ENCODE results near the gene LTB4R.
"Not testable (repeated sequence)": the region's sequence is repeated elsewhere in the genome, so short reads cannot be mapped to it uniquely, and the experiment has no call there.

Gene LTB4R

GRCh38 chr14:24339284-24340151 is 28.2 kb downstream of the LTB4R start, which contains the start of gene RIPK3:
TSS of gene RIPK3 (minus strand) at chr14:24339991. CDS start at chr14:24339826, 165 bp downstream.
- FAIRE-seq (no peak), DNase-seq (ENCODE audit: low spot score) (no peak)

- no peak for DNase-seq (ENCODE audit: low spot score)
- no peak for FAIRE-seq
Measured at GRCh38 chr14:24340606-24341005, 29.3 kb downstream of the LTB4R start.

- no peak for FAIRE-seq
- DNase-seq (ENCODE audit: low spot score), result no peak
Measured at GRCh38 chr14:24342889-24343288, 31.6 kb downstream of the LTB4R start.

- DNase-seq (ENCODE audit: low spot score), result no peak
- no peak for FAIRE-seq
Measured at GRCh38 chr14:24343795-24344660, 32.7 kb downstream of the LTB4R start.

- no peak for FAIRE-seq
Measured at GRCh38 chr14:24347134-24347533, 35.8 kb downstream of the LTB4R start.

GRCh38 chr14:24348186-24348585 is 36.9 kb downstream of the LTB4R start:
- no peak for FAIRE-seq
- no peak for DNase-seq (ENCODE audit: low spot score)

More at GRCh38 chr14:24347134-24347533, 35.8 kb downstream of the LTB4R start:
- DNase-seq (ENCODE audit: low spot score), result no peak

- no peak for DNase-seq (ENCODE audit: low spot score)
- FAIRE-seq, result no peak
Measured at GRCh38 chr14:24349742-24350141, 38.4 kb downstream of the LTB4R start.

- no peak for FAIRE-seq
- DNase-seq (ENCODE audit: low spot score), result no peak
Measured at GRCh38 chr14:24351517-24351916, 40.2 kb downstream of the LTB4R start.

- no peak for FAIRE-seq
- DNase-seq (ENCODE audit: low spot score), result no peak
Measured at GRCh38 chr14:24353559-24354481, 42.5 kb downstream of the LTB4R start.

GRCh38 chr14:24354482-24354825 is 43.2 kb downstream of the LTB4R start:
- not testable (repeated sequence) for DNase-seq (ENCODE audit: low spot score); FAIRE-seq

- DNase-seq (ENCODE audit: low spot score), result no peak
- no peak for FAIRE-seq
Measured at GRCh38 chr14:24355009-24355408, 43.7 kb downstream of the LTB4R start.

GRCh38 chr14:24356208-24356607 is 44.9 kb downstream of the LTB4R start:
- DNase-seq (ENCODE audit: low spot score) (no peak), FAIRE-seq (no peak)

- no peak for FAIRE-seq
- no peak for DNase-seq (ENCODE audit: low spot score)
Measured at GRCh38 chr14:24360281-24360680, 49.0 kb downstream of the LTB4R start.

GRCh38 chr14:24361326-24361725 is 50.0 kb downstream of the LTB4R start:
- no peak for FAIRE-seq
- no peak for DNase-seq (ENCODE audit: low spot score)

- no peak for FAIRE-seq
- DNase-seq (ENCODE audit: low spot score), result no peak
Measured at GRCh38 chr14:24362241-24362960, 51.1 kb downstream of the LTB4R start.

- FAIRE-seq, result no peak
- DNase-seq (ENCODE audit: low spot score), result no peak
Measured at GRCh38 chr14:24363401-24363800, 52.1 kb downstream of the LTB4R start.

GRCh38 chr14:24364841-24365240 is 53.5 kb downstream of the LTB4R start:
- DNase-seq (ENCODE audit: low spot score), result no peak
- no peak for FAIRE-seq

GRCh38 chr14:24365600-24366412 is 54.5 kb downstream of the LTB4R start:
- no peak for FAIRE-seq

GRCh38 chr14:24366413-24366720 is 55.1 kb downstream of the LTB4R start:
- no peak for DNase-seq (ENCODE audit: low spot score)
- no peak for FAIRE-seq

More at GRCh38 chr14:24365600-24366412, 54.5 kb downstream of the LTB4R start:
- DNase-seq (ENCODE audit: low spot score), result peak; percentile 16

All from RCC 7860 (cell line).